PC-3 (cell line): ENCODE results near the gene APOO.

Source experiments
- EZH2 ChIP-seq: fragments of 300-600 bp; sonication (generic); IDR thresholded peaks from one replicate; pipeline ENCODE4 v1.6.1; 2017; ENCODE audit warnings: antibody characterized with exemption, mild to moderate bottlenecking, low read length; ENCODE audit not compliant: unreplicated experiment
- EZH2phosphoT487 ChIP-seq: fragments of 300-600 bp; sonication (generic); IDR thresholded peaks from 2 replicates; pipeline ENCODE4 v1.6.1; 2018; ENCODE audit warnings: mild to moderate bottlenecking, antibody characterized with exemption, low read length, borderline replicate concordance
- TF ChIP-seq, protein P1 (sequence below): fragments of 300-600 bp; sonication (generic); conservative IDR thresholded peaks from 2 replicates; pipeline ENCODE4 v1.5.1; 2017; ENCODE audit warnings: antibody characterized with exemption, low read depth, mild to moderate bottlenecking, low read length

- TF ChIP-seq, protein P1, sequence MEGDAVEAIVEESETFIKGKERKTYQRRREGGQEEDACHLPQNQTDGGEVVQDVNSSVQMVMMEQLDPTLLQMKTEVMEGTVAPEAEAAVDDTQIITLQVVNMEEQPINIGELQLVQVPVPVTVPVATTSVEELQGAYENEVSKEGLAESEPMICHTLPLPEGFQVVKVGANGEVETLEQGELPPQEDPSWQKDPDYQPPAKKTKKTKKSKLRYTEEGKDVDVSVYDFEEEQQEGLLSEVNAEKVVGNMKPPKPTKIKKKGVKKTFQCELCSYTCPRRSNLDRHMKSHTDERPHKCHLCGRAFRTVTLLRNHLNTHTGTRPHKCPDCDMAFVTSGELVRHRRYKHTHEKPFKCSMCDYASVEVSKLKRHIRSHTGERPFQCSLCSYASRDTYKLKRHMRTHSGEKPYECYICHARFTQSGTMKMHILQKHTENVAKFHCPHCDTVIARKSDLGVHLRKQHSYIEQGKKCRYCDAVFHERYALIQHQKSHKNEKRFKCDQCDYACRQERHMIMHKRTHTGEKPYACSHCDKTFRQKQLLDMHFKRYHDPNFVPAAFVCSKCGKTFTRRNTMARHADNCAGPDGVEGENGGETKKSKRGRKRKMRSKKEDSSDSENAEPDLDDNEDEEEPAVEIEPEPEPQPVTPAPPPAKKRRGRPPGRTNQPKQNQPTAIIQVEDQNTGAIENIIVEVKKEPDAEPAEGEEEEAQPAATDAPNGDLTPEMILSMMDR: no peak
- TF ChIP-seq EZH2phosphoT487: no peak
- TF ChIP-seq EZH2: no peak
Observed at GRCh38 chrX:23871905-23872546, 35.7 kb downstream of the APOO start.
